ENCODE measurements around the gene C7orf33. TPM values are rescaled to one million over a fixed set of nuclear protein-coding genes. Genes with fewer than 3 reads are reported as not detected.
"Not testable (repeated sequence)": the region's sequence is repeated elsewhere in the genome, so short reads cannot be mapped to it uniquely, and the experiment has no call there.

Gene C7orf33
- not detected in 2 replicates for total RNA-seq

- no peak for DNase-seq (ENCODE audit: low read depth)
Observed at GRCh38 chr7:148590471-148590870, at the start of gene C7orf33. TSS of gene C7orf33 (plus strand) at chr7:148590766. CDS start at chr7:148590926, 160 bp downstream.

GRCh38 chr7:148541891-148542504 is 48.6 kb upstream of the C7orf33 start:
- no peak for DNase-seq (ENCODE audit: low read depth)

DNA sequence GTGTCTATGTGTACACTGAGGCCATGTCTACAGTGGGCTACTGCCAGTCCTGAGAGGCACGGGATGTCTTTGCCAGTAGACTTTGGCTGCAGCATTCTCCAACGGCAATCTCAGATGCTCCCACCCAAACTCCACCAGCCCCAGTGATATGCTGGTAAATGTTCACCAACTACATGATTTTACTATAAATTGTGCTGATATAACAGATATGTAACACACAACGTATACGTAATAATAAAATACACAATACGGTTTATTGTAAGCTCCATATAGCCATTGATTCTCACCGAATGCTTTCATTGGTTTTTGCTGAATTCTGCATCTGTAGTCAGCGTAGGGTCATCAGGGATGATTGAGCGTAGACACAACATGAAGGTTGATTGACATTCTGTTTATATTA is 47.3 kb upstream of the C7orf33 start:
- DNase-seq (ENCODE audit: low read depth): no peak

- no peak for DNase-seq (ENCODE audit: low read depth)
Observed at GRCh38 chr7:148545172-148545571, 45.4 kb upstream of the C7orf33 start.

DNA sequence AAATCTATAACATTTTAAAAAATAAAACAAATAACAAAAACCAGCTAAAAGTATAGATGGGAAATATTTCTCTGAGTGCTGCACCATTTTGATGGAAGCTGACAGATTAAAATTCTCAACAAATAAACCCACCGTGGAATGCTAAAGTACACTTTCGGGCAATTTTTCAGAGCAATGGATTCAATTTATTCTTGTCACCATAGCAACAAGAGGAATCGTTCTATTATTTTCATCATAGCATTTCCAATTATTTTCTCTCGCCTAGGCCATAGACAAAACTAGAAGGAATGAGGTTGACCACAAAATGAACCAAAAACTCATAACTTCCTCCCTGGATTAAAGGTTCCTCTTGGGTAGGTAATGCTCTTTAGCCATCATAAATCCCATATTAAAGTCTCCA is 44.6 kb upstream of the C7orf33 start:
- DNase-seq (ENCODE audit: low read depth): no peak

DNA sequence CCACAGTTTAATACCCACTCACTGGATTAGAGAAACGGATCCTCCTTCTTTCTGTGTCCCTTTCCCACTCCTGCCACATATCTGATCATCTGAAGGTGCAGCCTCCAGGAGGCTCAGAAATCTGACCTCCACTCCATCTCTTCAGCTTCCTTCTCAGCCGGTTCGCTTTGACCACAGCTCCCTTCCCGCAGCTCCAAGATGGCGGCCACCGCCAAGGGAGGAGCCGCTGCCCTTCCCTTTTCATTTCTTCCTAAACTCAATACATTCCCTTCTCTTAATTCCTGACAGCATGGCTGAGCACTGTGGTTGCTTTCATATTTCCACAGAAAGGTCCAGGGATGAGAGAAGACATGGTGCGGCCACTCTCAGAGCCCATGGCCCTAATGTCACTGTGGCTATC is 43.7 kb upstream of the C7orf33 start:
- DNase-seq (ENCODE audit: low read depth): no peak

- DNase-seq (ENCODE audit: low read depth): no peak
Observed at GRCh38 chr7:148547951-148548350, 42.6 kb upstream of the C7orf33 start.

DNA sequence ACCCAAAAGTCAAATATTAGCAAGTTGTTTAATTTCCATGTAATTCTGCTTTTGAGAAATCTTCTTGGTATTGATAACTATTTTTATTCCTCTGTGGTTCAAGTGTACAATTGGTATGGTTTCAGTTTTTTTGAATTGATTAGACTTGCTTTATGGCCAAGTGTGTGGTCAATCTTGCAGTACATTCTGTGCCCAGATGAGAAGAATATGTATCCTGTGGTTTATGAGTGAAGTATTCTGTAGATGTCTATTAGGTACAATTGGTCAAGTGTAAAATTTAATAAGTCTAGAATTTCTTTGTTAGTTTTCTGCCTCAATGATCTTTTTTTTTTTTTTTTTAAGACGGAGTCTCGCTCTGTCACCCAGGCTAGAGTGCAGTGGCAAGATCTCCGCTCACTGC is 36.6 kb upstream of the C7orf33 start:
- DNase-seq (ENCODE audit: low read depth): no peak

- no peak for DNase-seq (ENCODE audit: low read depth)
Observed at GRCh38 chr7:148556892-148557291, 33.7 kb upstream of the C7orf33 start.

DNA sequence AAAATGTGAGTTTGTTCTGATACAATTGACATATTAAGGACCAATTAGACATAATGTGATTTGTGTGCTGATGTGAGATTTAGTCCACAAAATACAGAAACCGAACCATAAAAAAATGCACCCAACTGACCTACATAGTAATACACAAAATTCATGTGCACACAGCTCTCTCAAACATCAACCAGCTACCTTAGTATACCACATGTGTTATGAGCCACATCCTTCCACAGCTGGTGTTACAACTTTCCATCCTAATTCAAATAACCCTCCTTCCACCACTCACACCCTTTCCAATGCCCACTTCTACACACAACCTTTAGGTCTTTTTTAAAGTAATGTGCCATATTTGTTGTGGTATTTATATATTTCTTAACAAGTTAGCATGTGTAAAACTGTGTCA is 31.7 kb upstream of the C7orf33 start:
- no peak for DNase-seq (ENCODE audit: low read depth)

DNA sequence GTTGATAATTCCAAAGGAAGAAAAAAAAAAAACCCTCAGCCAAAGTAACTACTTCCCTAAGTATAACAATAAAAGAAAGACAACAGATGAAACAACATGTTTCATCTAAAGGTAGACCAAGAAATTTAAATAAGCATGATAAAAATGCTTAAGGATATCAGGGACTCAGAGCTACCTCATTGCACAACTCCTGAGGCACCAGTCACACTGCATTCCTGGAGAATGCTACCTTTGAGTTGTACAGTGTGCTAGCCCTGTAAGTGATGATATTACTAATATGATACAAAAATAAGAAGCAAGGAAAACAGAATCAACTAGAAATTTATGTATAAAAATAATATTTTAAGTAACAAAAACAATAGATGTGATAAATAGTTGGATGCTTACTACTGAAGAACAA is 29.5 kb upstream of the C7orf33 start:
- no peak for DNase-seq (ENCODE audit: low read depth)

GRCh38 chr7:148563583-148564274 is 26.8 kb upstream of the C7orf33 start:
- DNase-seq (ENCODE audit: low read depth): no peak

GRCh38 chr7:148564275-148564951 is 26.2 kb upstream of the C7orf33 start:
- DNase-seq (ENCODE audit: low read depth): peak; percentile 7

DNA sequence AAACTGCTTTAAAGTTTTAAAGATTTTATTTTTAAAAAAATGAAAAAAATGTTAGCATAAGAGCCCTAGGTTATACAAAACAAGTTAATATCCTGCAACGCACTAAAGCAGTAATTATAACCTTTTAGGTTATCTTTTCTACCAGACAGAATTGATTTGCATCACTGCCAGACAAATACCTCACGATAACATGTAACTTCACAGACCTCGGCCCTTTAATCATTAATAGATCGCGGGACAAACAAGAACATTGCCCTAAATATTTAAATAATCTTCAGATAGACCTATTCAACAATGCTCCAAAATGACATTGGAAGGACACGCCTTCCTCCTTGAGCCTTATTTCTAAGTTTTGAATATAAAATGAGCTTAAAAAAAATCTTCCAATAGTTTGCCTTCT is 23.8 kb upstream of the C7orf33 start:
- peak; percentile 13 for DNase-seq (ENCODE audit: low read depth)

DNA sequence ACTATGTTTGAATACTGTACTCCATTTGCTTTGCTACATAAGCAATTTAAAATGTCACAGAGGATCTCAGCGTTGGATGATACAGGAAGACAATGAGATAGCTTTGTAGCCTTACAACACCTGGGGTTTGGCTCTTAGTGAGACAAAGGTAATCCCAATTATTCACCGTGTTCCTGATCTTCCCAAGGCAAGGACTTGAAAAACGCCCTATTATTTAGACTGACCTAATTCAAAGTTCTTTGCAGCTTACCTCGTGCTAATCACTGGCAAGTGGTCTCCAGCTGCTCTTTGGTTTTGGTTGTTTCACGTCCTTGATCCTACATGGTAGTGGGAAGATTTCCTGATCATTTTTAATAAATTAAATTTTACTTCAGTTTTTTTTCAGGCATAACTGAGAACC is 23.0 kb upstream of the C7orf33 start:
- no peak for DNase-seq (ENCODE audit: low read depth)

GRCh38 chr7:148570510-148570909 is 20.1 kb upstream of the C7orf33 start:
- no peak for DNase-seq (ENCODE audit: low read depth)

- not testable (repeated sequence) for DNase-seq (ENCODE audit: low read depth)
Observed at GRCh38 chr7:148570973-148571372, 19.6 kb upstream of the C7orf33 start.

DNA sequence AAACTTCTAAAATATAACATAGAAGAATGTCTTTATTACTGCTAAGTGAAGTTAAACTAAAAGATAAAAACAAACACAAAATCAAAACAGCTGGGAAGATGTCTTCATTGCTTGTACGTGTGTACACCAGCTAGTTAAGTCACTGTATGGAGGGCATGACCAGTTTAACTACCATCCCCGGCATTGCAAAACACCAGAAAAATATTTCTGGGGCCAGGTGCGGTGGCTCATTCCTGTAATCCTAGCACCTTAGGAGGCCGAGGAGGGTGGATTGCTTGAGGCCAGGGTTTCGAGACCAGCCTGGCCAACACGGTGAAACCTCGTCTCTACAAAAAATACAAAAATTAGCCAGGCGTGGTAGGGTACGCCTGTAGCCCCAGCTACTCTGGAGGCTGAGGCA is 19.2 kb upstream of the C7orf33 start:
- DNase-seq (ENCODE audit: low read depth): no peak

DNA sequence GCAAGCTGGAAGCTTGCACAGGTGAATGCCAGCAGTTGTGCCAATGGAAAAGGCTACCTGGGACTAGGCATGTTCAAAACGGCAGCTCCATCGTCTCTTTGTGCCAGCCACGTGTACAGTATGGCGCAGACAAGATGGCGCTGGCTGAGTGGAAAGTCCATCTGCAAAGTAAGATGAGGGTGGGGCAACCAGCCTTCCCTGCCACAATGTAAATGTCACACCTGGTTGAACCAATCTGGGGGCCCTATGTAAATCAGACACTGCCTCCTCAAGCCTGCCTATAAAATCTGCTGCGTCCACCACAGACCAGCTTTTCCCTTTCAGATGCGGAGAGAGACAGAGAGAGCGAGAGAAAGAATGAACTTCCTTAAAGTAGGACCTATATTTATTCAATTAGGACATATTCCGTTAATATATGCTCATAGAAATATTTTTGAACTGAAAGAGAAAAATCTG is 18.5 kb upstream of the C7orf33 start:
- DNase-seq (ENCODE audit: low read depth): no peak

DNA sequence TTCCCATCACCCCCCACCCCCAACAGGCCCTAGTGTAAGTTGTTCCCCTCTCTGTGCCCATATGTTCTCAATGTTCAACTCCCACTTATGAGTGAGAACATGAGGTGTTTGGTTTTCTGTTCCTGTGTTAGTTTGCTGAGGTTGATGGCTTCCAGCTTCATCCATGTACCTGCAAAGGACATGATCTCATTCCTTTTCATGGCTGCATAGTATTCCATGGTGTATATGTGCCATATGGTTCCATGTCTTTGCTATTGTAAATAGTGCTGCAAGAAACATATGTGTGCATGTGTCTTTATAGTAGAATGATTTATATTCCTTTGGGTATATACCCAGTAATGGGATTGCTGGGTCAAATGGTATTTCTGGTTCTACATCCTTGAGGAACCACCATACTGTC is 17.0 kb upstream of the C7orf33 start:
- DNase-seq (ENCODE audit: low read depth): not testable (repeated sequence)

DNA sequence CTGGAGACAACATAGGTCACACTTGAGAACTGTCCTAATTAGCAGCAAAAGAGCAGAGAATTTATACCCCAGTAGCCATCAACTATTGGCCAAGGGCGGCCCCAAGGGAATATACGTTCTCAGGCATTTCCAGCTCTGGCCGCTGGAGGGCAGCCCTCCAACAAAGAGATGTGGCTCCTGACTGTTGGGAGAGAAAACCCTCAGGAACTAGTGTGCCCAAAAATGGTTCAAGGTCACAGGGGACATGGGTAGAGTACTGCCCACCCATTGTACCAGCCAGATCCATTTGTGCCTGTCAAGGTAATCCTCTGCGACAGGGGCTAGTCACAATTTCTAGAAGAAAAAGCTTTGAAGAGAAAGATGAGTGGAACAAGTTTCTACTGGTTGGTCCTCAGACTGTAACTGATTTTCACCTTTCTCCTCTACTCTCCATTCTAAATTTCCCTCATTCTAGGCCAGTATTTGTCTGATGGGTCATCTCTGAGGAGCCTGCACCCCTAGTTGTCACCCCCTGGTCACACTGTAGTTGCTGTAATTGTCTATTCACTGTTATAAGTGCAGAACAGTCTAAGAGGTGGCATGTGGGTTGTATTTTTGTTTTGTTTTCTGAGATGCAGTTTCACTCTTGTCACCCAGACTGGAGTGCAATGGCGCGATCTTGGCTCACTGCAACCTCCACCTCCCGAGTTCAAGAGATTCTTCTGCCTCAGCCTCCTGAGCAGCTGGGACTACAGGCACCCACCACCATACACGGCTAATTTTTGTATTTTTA is 14.7 kb upstream of the C7orf33 start:
- peak; percentile 15 for DNase-seq (ENCODE audit: low read depth)

GRCh38 chr7:148579366-148579765 is 11.2 kb upstream of the C7orf33 start:
- no peak for DNase-seq (ENCODE audit: low read depth)
